Parathyroid adenoma (tissue), 2 donors: Measurements from ENCODE around the gene LCE3D.
"Not testable (repeated sequence)": the region's sequence is repeated elsewhere in the genome, so short reads cannot be mapped to it uniquely, and the experiment has no call there.

Experiments
- H2AFZ ChIP-seq: fragments of 300-600 bp; sonication (generic); one replicate; pipeline ENCODE4 v1.7.0; 2017; ENCODE audit warnings: antibody characterized with exemption, mild to moderate bottlenecking
- H3K27ac ChIP-seq: fragments of 300-600 bp; sonication (generic); one replicate; pipeline ENCODE4 v1.7.0; 2017
- H3K27me3 ChIP-seq: fragments of 300-600 bp; sonication (generic); one replicate; pipeline ENCODE4 v1.7.0; 2017; ENCODE audit warnings: low read length; ENCODE audit not compliant: control insufficient read depth, insufficient read depth
- H3K36me3 ChIP-seq: fragments of 300-600 bp; sonication (generic); one replicate; pipeline ENCODE4 v1.7.0; 2017; ENCODE audit warnings: low read length; ENCODE audit not compliant: control insufficient read depth, insufficient read depth
- H3K4me1 ChIP-seq: fragments of 300-600 bp; sonication (generic); one replicate; pipeline ENCODE4 v1.7.0; 2017; ENCODE audit warnings: control low read depth
- H3K4me2 ChIP-seq: fragments of 300-600 bp; sonication (generic); one replicate; pipeline ENCODE4 v1.7.0; 2017; ENCODE audit warnings: low read length
- H3K4me3 ChIP-seq: fragments of 300-600 bp; sonication (generic); one replicate; pipeline ENCODE4 v1.7.0; 2017; ENCODE audit warnings: low read depth, low read length
- H3K79me2 ChIP-seq: fragments of 300-600 bp; sonication (generic); one replicate; pipeline ENCODE4 v1.7.0; 2017; ENCODE audit warnings: control low read depth
- H3K9ac ChIP-seq: fragments of 300-600 bp; sonication (generic); one replicate; pipeline ENCODE4 v1.7.0; 2017; ENCODE audit warnings: mild to moderate bottlenecking
- H3K9me3 ChIP-seq: fragments of 300-600 bp; sonication (generic); one replicate; pipeline ENCODE4 v1.7.0; 2017; ENCODE audit warnings: low read length; ENCODE audit not compliant: control insufficient read depth
- CTCF ChIP-seq: fragments of 300-600 bp; sonication (generic); IDR thresholded peaks from one replicate; pipeline ENCODE4 v1.7.0; 2017; ENCODE audit warnings: antibody characterized with exemption, mild to moderate bottlenecking
- donor health status: primary hyperparathyroidism.

LCE3D gene

GRCh38 chr1:152577168-152577567 lies 3.1 kb downstream of the LCE3D start:
- Histone ChIP-seq H3K4me2 (no peak overlapping the region), H3K9me3 (no peaks in the 10 kb centered on the region), H3K79me2 (no peaks in the 10 kb centered on the region), H3K9ac (no peak overlapping the region), H2AFZ (no peak overlapping the region), H3K27ac (no peak overlapping the region), H3K36me3 (no peaks in the 10 kb centered on the region), H3K4me3 (no peak overlapping the region), H3K4me1 (no peaks in the 10 kb centered on the region), H3K27me3 (no peaks in the 10 kb centered on the region)
- no peak for TF ChIP-seq CTCF

- no peak within 1 kb of the TSS for H3K4me2 ChIP-seq
- H3K4me1 ChIP-seq, result no peaks in the 10 kb centered on the region
- no peaks in the 10 kb centered on the region for H3K9me3 ChIP-seq
- no peak within 1 kb of the TSS for H2AFZ ChIP-seq
- H3K36me3 ChIP-seq, result no peaks in the 10 kb centered on the region
- no peak within 1 kb of the TSS for H3K27ac ChIP-seq
- H3K79me2 ChIP-seq, result no peaks in the 10 kb centered on the region
- H3K9ac ChIP-seq, result no peak within 1 kb of the TSS
- no peaks in the 10 kb centered on the region for H3K27me3 ChIP-seq
- TF ChIP-seq CTCF, result no peak
- no peak within 1 kb of the TSS for H3K4me3 ChIP-seq
Measured at GRCh38 chr1:152566681-152567080, 13.6 kb downstream of the LCE3D start, which contains the start of gene LCE3E. Gene LCE3E, minus strand, starts transcription at chr1:152566780. Its CDS starts 572 bp downstream, at chr1:152566208.

- TF ChIP-seq CTCF, result no peak
- H3K9ac ChIP-seq, result no peak overlapping the region
Measured at GRCh38 chr1:152565535-152566215, 14.6 kb downstream of the LCE3D start.

GRCh38 chr1:152565115-152565514 lies 15.2 kb downstream of the LCE3D start:
- H3K27me3 ChIP-seq, result no peaks in the 10 kb centered on the region
- no peaks in the 10 kb centered on the region for H3K79me2 ChIP-seq
- TF ChIP-seq CTCF, result no peak
- no peak overlapping the region for H3K4me3 ChIP-seq
- H3K36me3 ChIP-seq, result no peaks in the 10 kb centered on the region
- H3K9ac ChIP-seq, result no peak overlapping the region
- H3K4me2 ChIP-seq, result no peak overlapping the region
- no peak overlapping the region for H2AFZ ChIP-seq
- no peaks in the 10 kb centered on the region for H3K9me3 ChIP-seq
- no peaks in the 10 kb centered on the region for H3K4me1 ChIP-seq
- H3K27ac ChIP-seq, result no peak overlapping the region

More at GRCh38 chr1:152565535-152566215, 14.6 kb downstream of the LCE3D start:
- Histone ChIP-seq H3K36me3 (no peaks in the 10 kb centered on the region), H3K4me2 (no peak overlapping the region), H3K4me1 (no peaks in the 10 kb centered on the region), H3K9me3 (no peaks in the 10 kb centered on the region), H3K27me3 (no peaks in the 10 kb centered on the region), H2AFZ (no peak overlapping the region), H3K27ac (no peak overlapping the region), H3K4me3 (no peak overlapping the region), H3K79me2 (no peaks in the 10 kb centered on the region)

GRCh38 chr1:152548358-152548757 lies 32.0 kb downstream of the LCE3D start:
- not testable (repeated sequence) for H3K4me3 ChIP-seq, H3K79me2 ChIP-seq, H3K4me1 ChIP-seq, H3K36me3 ChIP-seq, H3K4me2 ChIP-seq, H3K27me3 ChIP-seq, H3K9ac ChIP-seq, H3K27ac ChIP-seq, H3K9me3 ChIP-seq, H2AFZ ChIP-seq
